PC-9 (cell line): ENCODE measurements around the gene WBP2. TPM values are rescaled to one million over a fixed set of nuclear protein-coding genes. Genes with fewer than 3 reads are reported as not detected.
"Not testable (repeated sequence)": the region's sequence is repeated elsewhere in the genome, so short reads cannot be mapped to it uniquely, and the experiment has no call there.

Experiments used
- BruUV-seq: library from RNA; stranded (reverse); fragments of 400-500 nt; replicated peaks from 2 replicates; lab custom pipeline; 2021; lab: Mats Ljungman, UMichigan
- CTCF ChIA-PET: fragments of 300-600 bp; sonication (Branson Sonifier 250); formaldehyde crosslinking; loops from one replicate; lab custom pipeline; 2022; ENCODE audit warnings: antibody characterized with exemption; lab: Charles Lee
- POLR2A ChIA-PET: fragments of 300-600 bp; sonication (Branson Sonifier 250); formaldehyde crosslinking; loops from one replicate; lab custom pipeline; 2022; ENCODE audit warnings: antibody characterized with exemption; ENCODE audit not compliant: unreplicated experiment; lab: Charles Lee
- DNase-seq, 2 experiments: peaks; one replicate each; pipeline versions ENCODE4 v3.0.0 to v3.0.0-alpha.2; 2015 to 2022; ENCODE audit warnings: mixed read lengths in 1 of 2
- H2AFZ ChIP-seq: fragments of 200-600 bp; sonication (generic); 2 replicates; pipeline ENCODE4 v1.8.1; 2017; ENCODE audit warnings: antibody characterized with exemption
- H3F3A ChIP-seq: fragments of 200-600 bp; sonication (generic); 2 replicates; pipeline ENCODE4 v1.8.1; 2017; ENCODE audit warnings: antibody characterized with exemption, mild to moderate bottlenecking, low read depth; ENCODE audit not compliant: insufficient read depth
- H3K27ac ChIP-seq: fragments of 200-600 bp; sonication (generic); 2 replicates; pipeline ENCODE4 v1.6.1; 2016; ENCODE audit warnings: mixed run types
- H3K27me3 ChIP-seq: fragments of 200-600 bp; sonication (generic); 2 replicates; pipeline ENCODE4 v1.6.1; 2016; ENCODE audit warnings: low read depth, mixed run types; ENCODE audit not compliant: insufficient read depth
- H3K36me3 ChIP-seq: fragments of 200-600 bp; sonication (generic); 2 replicates; pipeline ENCODE4 v1.6.1; 2016; ENCODE audit warnings: low read depth, mixed run types
- H3K4me1 ChIP-seq: fragments of 200-600 bp; sonication (generic); replicated peaks from 2 replicates; pipeline ENCODE4 v1.6.1; 2016; ENCODE audit warnings: mixed run types; ENCODE audit not compliant: insufficient read depth
- H3K4me2 ChIP-seq: fragments of 200-600 bp; sonication (generic); 2 replicates; pipeline ENCODE4 v1.6.1; 2017; ENCODE audit warnings: mixed run types
- H3K4me3 ChIP-seq: fragments of 200-600 bp; sonication (generic); 2 replicates; pipeline ENCODE4 v1.6.1; 2016; ENCODE audit warnings: mixed run types
- H3K79me2 ChIP-seq: fragments of 200-600 bp; sonication (generic); 2 replicates; pipeline ENCODE4 v1.6.1; 2017; ENCODE audit warnings: low read depth, mixed run types
- H3K9me2 ChIP-seq: fragments of 200-600 bp; sonication (generic); 2 replicates; pipeline ENCODE4 v1.8.1; 2017; ENCODE audit warnings: mild to moderate bottlenecking; ENCODE audit not compliant: insufficient read depth
- H3K9me3 ChIP-seq: fragments of 200-600 bp; sonication (generic); 2 replicates; pipeline ENCODE4 v1.8.1; 2016; ENCODE audit warnings: low read depth; ENCODE audit not compliant: insufficient read depth
- H4K20me1 ChIP-seq: fragments of 200-600 bp; sonication (generic); 2 replicates; pipeline ENCODE4 v1.8.1; 2017; ENCODE audit not compliant: insufficient read depth
- CTCF ChIP-seq: fragments of 200-600 bp; sonication (generic); conservative IDR thresholded peaks from 2 replicates; pipeline ENCODE4 v1.6.1; 2017; ENCODE audit warnings: mixed run types, antibody characterized with exemption, mild to moderate bottlenecking, moderate library complexity
- EZH2 ChIP-seq: fragments of 200-600 bp; sonication (generic); IDR thresholded peaks from 2 replicates; pipeline ENCODE4 v1.8.0; 2017; ENCODE audit warnings: antibody characterized with exemption, low read depth
- intact Hi-C: fragments of 100-400 bp; cut with micrococcal nuclease; formaldehyde crosslinking; loops from one replicate; pipeline ENCODE4 v1.10.0; 2022; ENCODE audit not compliant: unreplicated experiment
- total RNA-seq: library from RNA; stranded (reverse); gene quantifications from 2 replicates; pipeline ENCODE4 v1.2.3, GENCODE V29; 2021

WBP2 gene
- total RNA-seq, 1 experiment from 2014 or later: 159 TPM

GRCh38 chr17:75811174-75811573 is 44.0 kb downstream of the WBP2 start:
- intact Hi-C loops: no loop called here
- Histone ChIP-seq H3F3A (peaks cover 3% of the 10 kb centered on the region; the same call in 1 of the 2 replicates), H3K9me2 (no peaks in the 10 kb centered on the region), H4K20me1 (no peaks in the 10 kb centered on the region), H3K4me2 (no peak overlapping the region), H3K27ac (no peak overlapping the region), H3K36me3 (no peaks in the 10 kb centered on the region), H3K27me3 (no peaks in the 10 kb centered on the region), H3K4me1 (peaks cover 10% of the 10 kb centered on the region), H3K4me3 (no peak overlapping the region), H3K79me2 (no peaks in the 10 kb centered on the region), H2AFZ (no peak overlapping the region), H3K9me3 (no peaks in the 10 kb centered on the region)
- ChIA-PET CTCF (no interaction called here), POLR2A (no interaction called here)
- TF ChIP-seq EZH2: no peak
- no peak for TF ChIP-seq CTCF
- DNase-seq: no peak
- no TSS peak for BruUV-seq

- H3K27me3 ChIP-seq, H3K27ac ChIP-seq, H3K9me3 ChIP-seq, H4K20me1 ChIP-seq, POLR2A ChIA-PET, H3F3A ChIP-seq, H3K9me2 ChIP-seq, H3K4me3 ChIP-seq, H2AFZ ChIP-seq, H3K4me2 ChIP-seq, BruUV-seq, H3K4me1 ChIP-seq, DNase-seq, intact Hi-C loops, CTCF ChIA-PET, H3K36me3 ChIP-seq, H3K79me2 ChIP-seq: not testable (repeated sequence)
Measured at GRCh38 chr17:75810756-75811155, 44.4 kb downstream of the WBP2 start.

- CTCF ChIA-PET: no interaction called here
- Histone ChIP-seq H3K9me3 (no peaks in the 10 kb centered on the region), H3K4me2 (no peak overlapping the region), H3F3A (peaks cover 4% of the 10 kb centered on the region), H3K79me2 (no peaks in the 10 kb centered on the region), H3K27ac (no peak overlapping the region), H3K4me1 (peaks cover 7% of the 10 kb centered on the region), H3K27me3 (no peaks in the 10 kb centered on the region), H3K4me3 (no peak overlapping the region), H3K36me3 (no peaks in the 10 kb centered on the region), H3K9me2 (no peaks in the 10 kb centered on the region), H4K20me1 (no peaks in the 10 kb centered on the region), H2AFZ (no peak overlapping the region)
- no TSS peak for BruUV-seq
- no peak for TF ChIP-seq EZH2
- no peak for TF ChIP-seq CTCF
- POLR2A ChIA-PET: no interaction called here
- intact Hi-C loops: no loop called here
- no peak for DNase-seq
Measured at GRCh38 chr17:75810216-75810615, 44.9 kb downstream of the WBP2 start.

- Histone ChIP-seq H3K27me3 (no peaks in the 10 kb centered on the region), H3K4me3 (no peak overlapping the region), H2AFZ (no peak overlapping the region), H3K4me1 (peaks cover 3% of the 10 kb centered on the region), H3K9me2 (no peaks in the 10 kb centered on the region), H3F3A (peaks cover 7% of the 10 kb centered on the region), H3K9me3 (no peaks in the 10 kb centered on the region), H3K79me2 (no peaks in the 10 kb centered on the region), H3K36me3 (no peaks in the 10 kb centered on the region), H4K20me1 (no peaks in the 10 kb centered on the region), H3K27ac (no peak overlapping the region), H3K4me2 (no peak overlapping the region)
- DNase-seq: no peak
- POLR2A ChIA-PET: no interaction called here
- CTCF ChIA-PET: no interaction called here
- no peak for TF ChIP-seq EZH2
- no peak for TF ChIP-seq CTCF
- intact Hi-C loops: no loop called here
- BruUV-seq: no TSS peak
Measured at GRCh38 chr17:75809631-75810111, 45.5 kb downstream of the WBP2 start.
